Bronchial epithelial cell (primary cell): ENCODE measurements around the gene SYNCRIP. TPM values are rescaled to one million over a fixed set of nuclear protein-coding genes. Genes with fewer than 3 reads are reported as not detected.
"Not testable (repeated sequence)": the region's sequence is repeated elsewhere in the genome, so short reads cannot be mapped to it uniquely, and the experiment has no call there.

Experiments used
- DNase-seq: peaks from one replicate; pipeline ENCODE4 v3.0.0-alpha.2; 2010; ENCODE audit warnings: low read depth
- FAIRE-seq: peaks from 2 replicates; lab custom pipeline; 2011; peaks lifted over from hg19 to GRCh38; lab: Jason Lieb, UNC
- H3K27me3 ChIP-seq: 2 replicates; pipeline ENCODE4 v1.5.1; 2011; ENCODE audit warnings: low read length; ENCODE audit not compliant: control insufficient read depth, insufficient read depth
- H3K36me3 ChIP-seq: 2 replicates; pipeline ENCODE4 v1.5.1; 2011; ENCODE audit warnings: low read length; ENCODE audit not compliant: control insufficient read depth, insufficient read depth
- H3K4me3 ChIP-seq: 2 replicates; pipeline ENCODE4 v1.5.1; 2011; ENCODE audit warnings: mild to moderate bottlenecking, low read depth, low read length, control low read depth
- CTCF ChIP-seq: IDR thresholded peaks from 2 replicates; pipeline ENCODE4 v1.5.1; 2011; ENCODE audit warnings: mild to moderate bottlenecking, moderate library complexity, low read length, control low read depth, inconsistent platforms; ENCODE audit not compliant: insufficient read depth, severe bottlenecking
- total RNA-seq: library from RNA; depleted of rRNA; stranded (reverse); fragments of >200 nt; gene quantifications from 2 replicates; pipeline ENCODE4 v1.2.1, GENCODE V29; 2014

Gene SYNCRIP
- total RNA-seq, 1 donor from 2014 or later: 66.6 TPM

- TF ChIP-seq CTCF: no peak
- DNase-seq (peak; percentile 54), FAIRE-seq (no peak)
- no peak overlapping the region for H3K4me3 ChIP-seq
- no peaks in the 10 kb centered on the region for H3K27me3 ChIP-seq
- H3K36me3 ChIP-seq: no peaks in the 10 kb centered on the region
Observed at GRCh38 chr6:85684133-85684808, 41.6 kb upstream of the SYNCRIP start.

- not testable (repeated sequence) for FAIRE-seq, H3K27me3 ChIP-seq, H3K4me3 ChIP-seq, DNase-seq, H3K36me3 ChIP-seq
Observed at GRCh38 chr6:85681899-85682298, 39.2 kb upstream of the SYNCRIP start.

GRCh38 chr6:85680388-85680787 lies 37.7 kb upstream of the SYNCRIP start:
- Histone ChIP-seq H3K27me3 (no peaks in the 10 kb centered on the region), H3K36me3 (no peaks in the 10 kb centered on the region), H3K4me3 (no peak overlapping the region)
- no peak for TF ChIP-seq CTCF
- DNase-seq (no peak), FAIRE-seq (no peak)

GRCh38 chr6:85679445-85680123 lies 36.9 kb upstream of the SYNCRIP start:
- no peak for TF ChIP-seq CTCF
- no peaks in the 10 kb centered on the region for H3K27me3 ChIP-seq
- DNase-seq (no peak), FAIRE-seq (no peak)
- no peaks in the 10 kb centered on the region for H3K36me3 ChIP-seq
- H3K4me3 ChIP-seq: peak overlapping the region; percentile 49

- FAIRE-seq (no peak), DNase-seq (peak; percentile 95)
- Histone ChIP-seq H3K36me3 (no peaks in the 10 kb centered on the region), H3K4me3 (peak overlapping the region; percentile 81), H3K27me3 (no peaks in the 10 kb centered on the region)
- TF ChIP-seq CTCF: no peak
Observed at GRCh38 chr6:85678602-85679444, 36.1 kb upstream of the SYNCRIP start.
